ENCODE results near the gene ACSS1. TPM values are rescaled to one million over a fixed set of nuclear protein-coding genes. Genes with fewer than 3 reads are reported as not detected.

Gene ACSS1
- total and polyA plus RNA-seq, 2 experiments from 2014 or later = 1.3 to 4.1 TPM

DNA sequence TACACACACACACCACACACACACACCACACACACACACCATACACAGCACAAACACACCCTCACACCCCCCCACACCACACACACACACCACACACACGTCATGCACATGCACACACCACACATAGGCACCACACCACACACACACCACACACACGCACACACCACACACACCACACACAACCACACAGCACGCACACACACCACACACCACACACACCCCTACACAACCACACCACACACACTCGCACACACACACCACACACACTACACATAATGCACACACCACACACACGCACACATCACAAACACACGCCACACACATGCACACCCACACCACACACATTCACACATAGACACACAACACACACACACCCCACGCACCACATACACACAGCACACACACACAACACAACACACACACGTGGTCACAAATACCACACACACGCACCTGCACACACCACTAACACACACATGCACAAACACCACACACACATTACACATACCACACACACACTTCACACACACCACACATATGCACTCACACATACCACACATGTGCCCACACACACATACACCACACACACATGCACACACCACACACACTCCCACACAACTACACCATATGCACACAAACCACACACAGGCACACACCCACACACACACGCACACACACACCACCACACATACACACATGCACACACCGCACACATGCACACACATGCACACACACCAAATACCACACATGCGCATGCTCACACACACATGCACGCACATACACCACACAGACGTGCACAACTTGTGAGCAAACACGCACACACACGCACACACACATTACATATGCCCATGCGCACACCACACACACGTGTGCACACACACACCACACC, 9.4 kb upstream of the ACSS1 start:
- Histone ChIP-seq H3F3A (replicated peaks; ENCODE audit: low read depth) (peaks cover 2% of the 10 kb centered on the region; the same call in 1 of the 2 replicates), H3K4me3 (no peak overlapping the region), H3K36me3 (ENCODE audit: insufficient read depth) (no peaks in the 10 kb centered on the region), H3K27me3 (ENCODE audit: insufficient read depth) (no peaks in the 10 kb centered on the region), H2AFZ (no peak overlapping the region), H3K4me1 (ENCODE audit: insufficient read depth) (0 out of 2 replicates have a peak, but pooled peaks cover 4% of the 10 kb centered on the region), H3K9me2 (ENCODE audit: insufficient read depth) (no peaks in the 10 kb centered on the region), H3K4me2 (no peak overlapping the region), H3K79me2 (replicated peaks; ENCODE audit: insufficient read depth) (no peaks in the 10 kb centered on the region), H4K20me1 (replicated peaks; ENCODE audit: insufficient read depth) (no peaks in the 10 kb centered on the region; the same call in 1 of the 2 replicates), H3K27ac (ENCODE audit: low read depth) (no peak overlapping the region)
- no peak for DNase-seq (ENCODE audit: low spot score)
- Mint-ChIP-seq H3K9me3 (no peaks in the 10 kb centered on the region), H3K27ac (no peak overlapping the region), H3K4me3 (no peak overlapping the region), H3K27me3 (ENCODE audit: insufficient read depth, low read depth, poor library complexity) (peaks cover 12% of the 10 kb centered on the region), H3K4me1 (peaks cover 12% of the 10 kb centered on the region), H3K36me3 (ENCODE audit: low read depth) (no peaks in the 10 kb centered on the region)
- ATAC-seq = no peak
- no peak for TF ChIP-seq JUNB (IDR thresholded peaks at IDR 0.05; ENCODE audit: unreplicated experiment)
- TF ChIP-seq CTCF (conservative IDR thresholded peaks at IDR 0.05; ENCODE audit: low read depth in 2 of 2) = no peak
- no peak for TF ChIP-seq ETS1 (IDR thresholded peaks at IDR 0.05)
- no peak for TF ChIP-seq STAT1 (IDR thresholded peaks at IDR 0.05; ENCODE audit: unreplicated experiment)
- TF ChIP-seq CREB1 (CRISPR knock-in tag; IDR thresholded peaks at IDR 0.05; ENCODE audit: low read depth) = no peak

DNA sequence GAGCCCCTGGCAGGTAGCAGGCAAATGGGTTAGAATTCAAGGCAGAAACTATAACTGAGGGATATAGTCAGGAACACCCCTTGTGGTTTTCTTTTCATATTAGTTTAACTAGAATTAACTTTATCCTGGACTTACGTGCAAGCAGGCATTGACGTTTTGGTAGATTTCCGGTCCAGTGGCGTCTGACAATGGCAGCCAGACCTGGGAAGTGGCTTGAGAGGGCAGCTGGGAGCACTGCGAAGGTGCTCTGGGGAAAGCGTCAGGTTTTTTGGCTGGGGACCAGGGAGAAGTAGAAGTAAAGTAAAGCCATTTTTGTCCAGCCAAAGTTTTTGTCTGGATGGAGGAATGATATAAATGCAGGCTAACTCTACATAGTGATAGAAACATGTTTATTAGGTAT, 8.4 kb upstream of the ACSS1 start:
- Histone ChIP-seq H3K9me2 (ENCODE audit: insufficient read depth) (no peaks in the 10 kb centered on the region), H2AFZ (no peak overlapping the region), H3K36me3 (ENCODE audit: insufficient read depth) (no peaks in the 10 kb centered on the region), H3K79me2 (replicated peaks; ENCODE audit: insufficient read depth) (no peaks in the 10 kb centered on the region), H3K27me3 (ENCODE audit: insufficient read depth) (peaks cover 9% of the 10 kb centered on the region; the same call in 1 of the 2 replicates), H3K4me1 (ENCODE audit: insufficient read depth) (no peaks in the 10 kb centered on the region), H4K20me1 (replicated peaks; ENCODE audit: insufficient read depth) (no peaks in the 10 kb centered on the region; the same call in 1 of the 2 replicates), H3K27ac (ENCODE audit: low read depth) (no peak overlapping the region), H3F3A (replicated peaks; ENCODE audit: low read depth) (peaks cover 2% of the 10 kb centered on the region; the same call in 1 of the 2 replicates), H3K4me2 (no peak overlapping the region), H3K4me3 (no peak overlapping the region)
- DNase-seq (ENCODE audit: low spot score) = no peak
- Mint-ChIP-seq H3K27me3 (ENCODE audit: insufficient read depth, low read depth, poor library complexity) (peaks cover 17% of the 10 kb centered on the region), H3K27ac (no peak overlapping the region), H3K9me3 (no peaks in the 10 kb centered on the region), H3K4me1 (peaks cover 4% of the 10 kb centered on the region; the same call in 2 of the 3 replicates), H3K4me3 (no peak overlapping the region), H3K36me3 (ENCODE audit: low read depth) (no peaks in the 10 kb centered on the region)
- peak; percentile 36; the same call in 2 of the 3 replicates for ATAC-seq
- TF ChIP-seq, protein P1, sequence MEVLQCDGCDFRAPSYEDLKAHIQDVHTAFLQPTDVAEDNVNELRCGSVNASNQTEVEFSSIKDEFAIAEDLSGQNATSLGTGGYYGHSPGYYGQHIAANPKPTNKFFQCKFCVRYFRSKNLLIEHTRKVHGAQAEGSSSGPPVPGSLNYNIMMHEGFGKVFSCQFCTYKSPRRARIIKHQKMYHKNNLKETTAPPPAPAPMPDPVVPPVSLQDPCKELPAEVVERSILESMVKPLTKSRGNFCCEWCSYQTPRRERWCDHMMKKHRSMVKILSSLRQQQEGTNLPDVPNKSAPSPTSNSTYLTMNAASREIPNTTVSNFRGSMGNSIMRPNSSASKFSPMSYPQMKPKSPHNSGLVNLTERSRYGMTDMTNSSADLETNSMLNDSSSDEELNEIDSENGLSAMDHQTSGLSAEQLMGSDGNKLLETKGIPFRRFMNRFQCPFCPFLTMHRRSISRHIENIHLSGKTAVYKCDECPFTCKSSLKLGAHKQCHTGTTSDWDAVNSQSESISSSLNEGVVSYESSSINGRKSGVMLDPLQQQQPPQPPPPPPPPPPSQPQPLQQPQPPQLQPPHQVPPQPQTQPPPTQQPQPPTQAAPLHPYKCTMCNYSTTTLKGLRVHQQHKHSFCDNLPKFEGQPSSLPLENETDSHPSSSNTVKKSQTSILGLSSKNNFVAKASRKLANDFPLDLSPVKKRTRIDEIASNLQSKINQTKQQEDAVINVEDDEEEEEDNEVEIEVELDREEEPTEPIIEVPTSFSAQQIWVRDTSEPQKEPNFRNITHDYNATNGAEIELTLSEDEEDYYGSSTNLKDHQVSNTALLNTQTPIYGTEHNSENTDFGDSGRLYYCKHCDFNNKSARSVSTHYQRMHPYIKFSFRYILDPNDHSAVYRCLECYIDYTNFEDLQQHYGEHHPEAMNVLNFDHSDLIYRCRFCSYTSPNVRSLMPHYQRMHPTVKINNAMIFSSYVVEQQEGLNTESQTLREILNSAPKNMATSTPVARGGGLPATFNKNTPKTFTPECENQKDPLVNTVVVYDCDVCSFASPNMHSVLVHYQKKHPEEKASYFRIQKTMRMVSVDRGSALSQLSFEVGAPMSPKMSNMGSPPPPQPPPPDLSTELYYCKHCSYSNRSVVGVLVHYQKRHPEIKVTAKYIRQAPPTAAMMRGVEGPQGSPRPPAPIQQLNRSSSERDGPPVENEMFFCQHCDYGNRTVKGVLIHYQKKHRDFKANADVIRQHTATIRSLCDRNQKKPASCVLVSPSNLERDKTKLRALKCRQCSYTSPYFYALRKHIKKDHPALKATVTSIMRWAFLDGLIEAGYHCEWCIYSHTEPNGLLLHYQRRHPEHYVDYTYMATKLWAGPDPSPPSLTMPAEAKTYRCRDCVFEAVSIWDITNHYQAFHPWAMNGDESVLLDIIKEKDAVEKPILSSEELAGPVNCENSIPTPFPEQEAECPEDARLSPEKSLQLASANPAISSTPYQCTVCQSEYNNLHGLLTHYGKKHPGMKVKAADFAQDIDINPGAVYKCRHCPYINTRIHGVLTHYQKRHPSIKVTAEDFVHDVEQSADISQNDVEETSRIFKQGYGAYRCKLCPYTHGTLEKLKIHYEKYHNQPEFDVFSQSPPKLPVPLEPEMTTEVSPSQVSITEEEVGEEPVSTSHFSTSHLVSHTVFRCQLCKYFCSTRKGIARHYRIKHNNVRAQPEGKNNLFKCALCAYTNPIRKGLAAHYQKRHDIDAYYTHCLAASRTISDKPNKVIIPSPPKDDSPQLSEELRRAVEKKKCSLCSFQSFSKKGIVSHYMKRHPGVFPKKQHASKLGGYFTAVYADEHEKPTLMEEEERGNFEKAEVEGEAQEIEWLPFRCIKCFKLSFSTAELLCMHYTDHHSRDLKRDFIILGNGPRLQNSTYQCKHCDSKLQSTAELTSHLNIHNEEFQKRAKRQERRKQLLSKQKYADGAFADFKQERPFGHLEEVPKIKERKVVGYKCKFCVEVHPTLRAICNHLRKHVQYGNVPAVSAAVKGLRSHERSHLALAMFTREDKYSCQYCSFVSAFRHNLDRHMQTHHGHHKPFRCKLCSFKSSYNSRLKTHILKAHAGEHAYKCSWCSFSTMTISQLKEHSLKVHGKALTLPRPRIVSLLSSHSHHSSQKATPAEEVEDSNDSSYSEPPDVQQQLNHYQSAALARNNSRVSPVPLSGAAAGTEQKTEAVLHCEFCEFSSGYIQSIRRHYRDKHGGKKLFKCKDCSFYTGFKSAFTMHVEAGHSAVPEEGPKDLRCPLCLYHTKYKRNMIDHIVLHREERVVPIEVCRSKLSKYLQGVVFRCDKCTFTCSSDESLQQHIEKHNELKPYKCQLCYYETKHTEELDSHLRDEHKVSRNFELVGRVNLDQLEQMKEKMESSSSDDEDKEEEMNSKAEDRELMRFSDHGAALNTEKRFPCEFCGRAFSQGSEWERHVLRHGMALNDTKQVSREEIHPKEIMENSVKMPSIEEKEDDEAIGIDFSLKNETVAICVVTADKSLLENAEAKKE (CRISPR knock-in tag; IDR thresholded peaks at IDR 0.05) = no peak
- TF ChIP-seq CTCF (conservative IDR thresholded peaks at IDR 0.05; ENCODE audit: low read depth in 2 of 2) (no peak), STAT1 (IDR thresholded peaks at IDR 0.05; ENCODE audit: unreplicated experiment) (no peak), NANOG (IDR thresholded peaks at IDR 0.05; ENCODE audit: borderline replicate concordance) (no peak)
